ENCODE data around the gene SLC17A8. TPM values are rescaled to one million over a fixed set of nuclear protein-coding genes. Genes with fewer than 3 reads are reported as not detected.

Gene SLC17A8
- polyA plus RNA-seq, 1 donor from 2014 or later, result 0.22 TPM

DNA sequence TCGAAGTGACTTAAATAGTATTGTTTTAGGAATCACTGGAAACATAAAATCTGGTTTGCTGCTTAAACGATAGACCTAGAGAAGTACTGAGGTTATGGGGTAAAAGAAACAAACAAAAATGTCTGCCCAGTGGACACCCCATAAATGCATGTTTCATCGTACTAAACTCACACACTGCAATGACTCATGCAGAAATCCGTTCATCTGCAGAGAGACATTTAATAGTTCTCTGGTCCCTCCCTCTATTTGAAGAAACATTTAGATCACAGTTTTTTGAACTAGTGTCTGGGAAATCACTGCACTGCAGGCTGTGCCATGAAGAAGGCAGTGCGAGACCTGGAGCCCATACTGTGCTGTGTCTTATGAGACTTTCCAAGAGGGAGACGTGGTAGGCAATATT, 25.5 kb downstream of the SLC17A8 start:
- H2AFZ ChIP-seq (ENCODE audit: low read depth, low read length), result no peak overlapping the region
- H3K9me3 ChIP-seq (ENCODE audit: low read length), result no peaks in the 10 kb centered on the region
- no peaks in the 10 kb centered on the region for H3F3A ChIP-seq (ENCODE audit: insufficient read depth, low read length, poor library complexity, severe bottlenecking)
- H3K4me2 ChIP-seq (ENCODE audit: low read length), result no peak overlapping the region
- no peak overlapping the region for H3K9ac ChIP-seq (ENCODE audit: low read length)
- no peak for TF ChIP-seq MXI1 (conservative IDR thresholded peaks at IDR 0.05; ENCODE audit: poor library complexity, severe bottlenecking)
- no peak for TF ChIP-seq TAF1 (IDR thresholded peaks at IDR 0.05; ENCODE audit: low read depth)
- no peak for TF ChIP-seq EP300 (conservative IDR thresholded peaks at IDR 0.05; ENCODE audit: poor library complexity, severe bottlenecking)
- TF ChIP-seq POLR2AphosphoS5 (IDR thresholded peaks at IDR 0.05), result no peak
- TF ChIP-seq EZH2 (IDR thresholded peaks at IDR 0.05; ENCODE audit: borderline replicate concordance, insufficient read depth, low read length, poor library complexity, severe bottlenecking), result no peak
- TF ChIP-seq RAD21 (conservative IDR thresholded peaks at IDR 0.05), result no peak
- no peak for TF ChIP-seq SMC3 (conservative IDR thresholded peaks at IDR 0.05; ENCODE audit: poor library complexity)
- TF ChIP-seq, protein P1, sequence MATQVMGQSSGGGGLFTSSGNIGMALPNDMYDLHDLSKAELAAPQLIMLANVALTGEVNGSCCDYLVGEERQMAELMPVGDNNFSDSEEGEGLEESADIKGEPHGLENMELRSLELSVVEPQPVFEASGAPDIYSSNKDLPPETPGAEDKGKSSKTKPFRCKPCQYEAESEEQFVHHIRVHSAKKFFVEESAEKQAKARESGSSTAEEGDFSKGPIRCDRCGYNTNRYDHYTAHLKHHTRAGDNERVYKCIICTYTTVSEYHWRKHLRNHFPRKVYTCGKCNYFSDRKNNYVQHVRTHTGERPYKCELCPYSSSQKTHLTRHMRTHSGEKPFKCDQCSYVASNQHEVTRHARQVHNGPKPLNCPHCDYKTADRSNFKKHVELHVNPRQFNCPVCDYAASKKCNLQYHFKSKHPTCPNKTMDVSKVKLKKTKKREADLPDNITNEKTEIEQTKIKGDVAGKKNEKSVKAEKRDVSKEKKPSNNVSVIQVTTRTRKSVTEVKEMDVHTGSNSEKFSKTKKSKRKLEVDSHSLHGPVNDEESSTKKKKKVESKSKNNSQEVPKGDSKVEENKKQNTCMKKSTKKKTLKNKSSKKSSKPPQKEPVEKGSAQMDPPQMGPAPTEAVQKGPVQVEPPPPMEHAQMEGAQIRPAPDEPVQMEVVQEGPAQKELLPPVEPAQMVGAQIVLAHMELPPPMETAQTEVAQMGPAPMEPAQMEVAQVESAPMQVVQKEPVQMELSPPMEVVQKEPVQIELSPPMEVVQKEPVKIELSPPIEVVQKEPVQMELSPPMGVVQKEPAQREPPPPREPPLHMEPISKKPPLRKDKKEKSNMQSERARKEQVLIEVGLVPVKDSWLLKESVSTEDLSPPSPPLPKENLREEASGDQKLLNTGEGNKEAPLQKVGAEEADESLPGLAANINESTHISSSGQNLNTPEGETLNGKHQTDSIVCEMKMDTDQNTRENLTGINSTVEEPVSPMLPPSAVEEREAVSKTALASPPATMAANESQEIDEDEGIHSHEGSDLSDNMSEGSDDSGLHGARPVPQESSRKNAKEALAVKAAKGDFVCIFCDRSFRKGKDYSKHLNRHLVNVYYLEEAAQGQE (IDR thresholded peaks at IDR 0.05; ENCODE audit: borderline replicate concordance), result no peak
- TF ChIP-seq, protein P2, sequence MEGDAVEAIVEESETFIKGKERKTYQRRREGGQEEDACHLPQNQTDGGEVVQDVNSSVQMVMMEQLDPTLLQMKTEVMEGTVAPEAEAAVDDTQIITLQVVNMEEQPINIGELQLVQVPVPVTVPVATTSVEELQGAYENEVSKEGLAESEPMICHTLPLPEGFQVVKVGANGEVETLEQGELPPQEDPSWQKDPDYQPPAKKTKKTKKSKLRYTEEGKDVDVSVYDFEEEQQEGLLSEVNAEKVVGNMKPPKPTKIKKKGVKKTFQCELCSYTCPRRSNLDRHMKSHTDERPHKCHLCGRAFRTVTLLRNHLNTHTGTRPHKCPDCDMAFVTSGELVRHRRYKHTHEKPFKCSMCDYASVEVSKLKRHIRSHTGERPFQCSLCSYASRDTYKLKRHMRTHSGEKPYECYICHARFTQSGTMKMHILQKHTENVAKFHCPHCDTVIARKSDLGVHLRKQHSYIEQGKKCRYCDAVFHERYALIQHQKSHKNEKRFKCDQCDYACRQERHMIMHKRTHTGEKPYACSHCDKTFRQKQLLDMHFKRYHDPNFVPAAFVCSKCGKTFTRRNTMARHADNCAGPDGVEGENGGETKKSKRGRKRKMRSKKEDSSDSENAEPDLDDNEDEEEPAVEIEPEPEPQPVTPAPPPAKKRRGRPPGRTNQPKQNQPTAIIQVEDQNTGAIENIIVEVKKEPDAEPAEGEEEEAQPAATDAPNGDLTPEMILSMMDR (IDR thresholded peaks at IDR 0.05; ENCODE audit: poor library complexity, severe bottlenecking), result no peak
- H3K9me2 ChIP-seq (ENCODE audit: insufficient read depth, low read length), result no peaks in the 10 kb centered on the region
- H3K79me2 ChIP-seq (replicated peaks; ENCODE audit: insufficient read depth, low read length), result no peaks in the 10 kb centered on the region
- no peaks in the 10 kb centered on the region for H3K36me3 ChIP-seq (ENCODE audit: insufficient read depth, low read length)
- H3K27me3 ChIP-seq (ENCODE audit: insufficient read depth, low read depth, low read length), result peaks cover 2% of the 10 kb centered on the region
- no peak overlapping the region for H3K4me3 ChIP-seq (ENCODE audit: low read length)
- no peak overlapping the region for H3K27ac ChIP-seq (ENCODE audit: low read length)
- H4K20me1 ChIP-seq (ENCODE audit: insufficient read depth), result no peaks in the 10 kb centered on the region

DNA sequence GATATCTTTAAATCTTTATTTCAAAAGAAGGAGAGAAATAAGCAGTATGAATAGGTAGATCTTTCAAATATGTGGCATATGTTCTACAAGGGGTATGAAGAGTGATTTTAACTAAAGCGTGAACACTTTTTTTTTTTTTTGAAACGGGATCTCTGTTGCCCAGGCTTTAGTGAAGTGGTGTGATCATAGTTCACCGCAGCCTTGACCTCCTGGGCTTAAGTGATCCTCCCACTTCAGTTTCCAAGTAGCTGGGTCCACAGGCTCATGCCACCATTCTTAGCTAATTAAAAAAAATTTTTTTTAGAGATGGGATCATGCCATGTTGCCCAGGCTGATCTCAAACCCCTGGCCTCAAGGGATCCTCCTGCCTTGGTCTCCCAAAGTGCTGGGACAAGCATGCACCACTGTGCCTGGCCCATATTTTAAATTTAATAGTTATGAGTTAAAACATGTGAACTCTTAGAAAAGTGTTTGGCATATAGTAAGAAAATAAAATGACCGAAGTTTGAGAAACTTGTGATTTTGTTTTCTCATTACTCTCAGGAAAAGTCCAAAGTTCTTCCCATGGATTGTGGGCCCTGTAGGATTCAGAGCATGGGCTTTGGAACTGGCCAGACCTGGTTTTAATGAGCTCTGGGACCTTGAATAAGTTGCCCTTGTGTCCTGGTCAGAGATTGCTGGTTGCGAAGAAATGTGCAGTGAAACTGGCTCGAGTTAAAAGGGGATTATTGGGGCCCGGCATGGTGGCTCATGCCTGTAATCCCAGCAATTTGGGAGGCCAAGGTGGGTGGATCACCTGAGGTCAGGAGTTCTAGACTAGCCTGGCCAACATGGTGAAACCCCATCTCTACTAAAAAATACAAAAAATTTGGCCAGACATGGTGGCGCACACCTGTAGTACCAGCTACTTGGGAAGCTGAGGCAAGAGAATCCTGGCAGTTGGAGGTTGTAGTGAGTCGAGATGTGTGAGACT, 27.0 kb downstream of the SLC17A8 start:
- peaks cover under 1% of the 10 kb centered on the region for H3K27me3 ChIP-seq (ENCODE audit: insufficient read depth, low read depth, low read length)
- no peaks in the 10 kb centered on the region for H3K79me2 ChIP-seq (replicated peaks; ENCODE audit: insufficient read depth, low read length)
- H4K20me1 ChIP-seq (ENCODE audit: insufficient read depth), result no peaks in the 10 kb centered on the region
- no peak overlapping the region for H3K4me3 ChIP-seq (ENCODE audit: low read length)
- H3K9me2 ChIP-seq (ENCODE audit: insufficient read depth, low read length), result no peaks in the 10 kb centered on the region
- H3K36me3 ChIP-seq (ENCODE audit: insufficient read depth, low read length), result no peaks in the 10 kb centered on the region
- H3F3A ChIP-seq (ENCODE audit: insufficient read depth, low read length, poor library complexity, severe bottlenecking), result no peaks in the 10 kb centered on the region
- no peaks in the 10 kb centered on the region for H3K9me3 ChIP-seq (ENCODE audit: low read length)
- no peak overlapping the region for H2AFZ ChIP-seq (ENCODE audit: low read depth, low read length)
- H3K9ac ChIP-seq (ENCODE audit: low read length), result no peak overlapping the region
- H3K27ac ChIP-seq (ENCODE audit: low read length), result no peak overlapping the region
- no peak overlapping the region for H3K4me2 ChIP-seq (ENCODE audit: low read length)
- TF ChIP-seq, protein P1 (IDR thresholded peaks at IDR 0.05; ENCODE audit: borderline replicate concordance), result no peak
- TF ChIP-seq TAF1 (IDR thresholded peaks at IDR 0.05; ENCODE audit: low read depth), result no peak
- no peak for TF ChIP-seq MXI1 (conservative IDR thresholded peaks at IDR 0.05; ENCODE audit: poor library complexity, severe bottlenecking)
